IPS-15b (cell line): ENCODE data around the gene NELL2.

Experiments used
- H3K27me3 ChIP-seq: one replicate; pipeline ENCODE4 v1.6.1; 2013; ENCODE audit warnings: low read length; ENCODE audit not compliant: control insufficient read depth, insufficient read depth
- H3K36me3 ChIP-seq: one replicate; pipeline ENCODE4 v1.6.1; 2013; ENCODE audit warnings: low read length; ENCODE audit not compliant: control insufficient read depth, insufficient read depth
- H3K4me1 ChIP-seq: one replicate; pipeline ENCODE4 v1.6.1; 2013; ENCODE audit warnings: mild to moderate bottlenecking, low read length; ENCODE audit not compliant: control insufficient read depth, insufficient read depth
- H3K4me3 ChIP-seq: one replicate; pipeline ENCODE4 v1.5.1; 2013; ENCODE audit warnings: low read depth, low read length
- H3K9ac ChIP-seq: one replicate; pipeline ENCODE4 v1.6.1; 2013; ENCODE audit warnings: low read depth, mild to moderate bottlenecking, low read length
- H3K9me3 ChIP-seq: one replicate; pipeline ENCODE4 v1.6.1; 2013; ENCODE audit warnings: mild to moderate bottlenecking, low read length; ENCODE audit not compliant: control insufficient read depth, insufficient read depth

NELL2 gene

DNA sequence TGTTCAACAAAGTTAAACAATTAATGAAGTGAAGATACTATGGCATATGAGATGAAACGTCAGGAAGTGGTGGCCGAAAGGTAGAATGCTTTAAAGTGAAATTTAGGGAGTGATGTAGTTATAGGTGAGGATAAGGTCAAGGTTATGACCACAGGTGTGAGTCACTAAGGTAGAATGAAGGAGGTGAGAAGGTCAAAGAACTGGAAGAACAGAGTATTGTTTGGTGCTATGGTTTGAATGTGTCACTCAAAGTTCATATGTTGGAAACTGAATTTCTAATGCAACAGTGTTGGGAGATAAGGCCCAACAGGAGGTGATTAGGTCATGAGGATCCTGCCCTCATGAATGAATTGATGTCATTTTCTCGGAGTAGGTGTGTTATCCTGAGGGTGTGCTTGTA is 293.6 kb downstream of the NELL2 start:
- Histone ChIP-seq H3K27me3 (no peaks in the 10 kb centered on the region), H3K9me3 (no peaks in the 10 kb centered on the region), H3K4me3 (no peak overlapping the region), H3K4me1 (peaks cover 23% of the 10 kb centered on the region), H3K36me3 (no peaks in the 10 kb centered on the region), H3K9ac (no peak overlapping the region)

DNA sequence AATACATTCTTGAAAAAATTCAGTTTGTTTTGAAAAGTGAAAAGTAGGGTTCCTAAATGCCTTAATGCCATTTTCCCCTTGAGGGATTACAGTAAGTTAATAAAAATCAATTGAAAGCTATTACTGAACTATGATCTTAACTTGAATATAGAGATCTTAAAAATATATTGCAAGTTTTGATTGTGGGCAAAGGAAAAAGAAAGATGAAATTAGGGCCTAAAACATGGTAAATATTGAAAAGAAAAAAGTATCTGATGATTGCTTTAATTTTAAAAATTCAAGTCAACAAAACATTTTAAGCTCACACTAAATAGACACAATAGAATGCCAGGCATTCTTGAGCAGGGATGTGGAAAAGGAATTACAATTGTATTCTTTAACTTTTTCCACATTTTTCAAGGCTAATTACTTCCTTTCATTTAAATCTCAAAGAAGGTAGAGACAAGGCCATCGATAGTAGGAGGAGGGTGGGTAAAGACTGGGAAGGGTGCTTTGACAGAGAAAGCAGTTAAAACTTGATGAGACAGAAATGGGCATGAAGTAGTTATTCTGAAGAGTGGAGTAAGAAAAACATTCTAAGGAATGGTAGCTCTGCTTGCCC is 294.4 kb downstream of the NELL2 start:
- no peak overlapping the region for H3K9ac ChIP-seq
- no peaks in the 10 kb centered on the region for H3K36me3 ChIP-seq
- H3K27me3 ChIP-seq, result no peaks in the 10 kb centered on the region
- H3K9me3 ChIP-seq, result no peaks in the 10 kb centered on the region
- no peak overlapping the region for H3K4me3 ChIP-seq
- H3K4me1 ChIP-seq, result peaks cover 23% of the 10 kb centered on the region

DNA sequence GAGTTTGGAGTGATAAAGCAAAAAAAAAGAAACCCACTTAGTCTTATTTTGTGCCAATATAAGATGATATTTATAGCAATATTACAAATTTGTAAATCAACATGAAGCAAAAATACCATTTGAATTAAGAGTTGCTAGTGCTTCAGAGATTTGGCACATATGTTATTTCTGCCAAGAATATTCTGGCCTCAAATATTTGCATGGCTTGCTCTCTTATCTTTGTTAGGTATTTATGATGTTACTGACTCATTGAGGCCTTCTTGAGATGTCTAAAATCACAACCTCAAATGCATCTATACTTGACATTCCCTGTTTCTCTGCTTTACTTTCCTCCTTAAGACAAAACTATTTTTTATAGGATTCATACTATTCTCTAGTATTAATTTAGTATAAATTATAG is 301.5 kb downstream of the NELL2 start:
- Histone ChIP-seq H3K36me3 (no peaks in the 10 kb centered on the region), H3K27me3 (no peaks in the 10 kb centered on the region), H3K4me1 (peaks cover 6% of the 10 kb centered on the region), H3K4me3 (no peak overlapping the region), H3K9ac (no peak overlapping the region), H3K9me3 (no peaks in the 10 kb centered on the region)

GRCh38 chr12:44573723-44574122 is 302.4 kb downstream of the NELL2 start:
- Histone ChIP-seq H3K36me3 (no peaks in the 10 kb centered on the region), H3K4me1 (peaks cover 4% of the 10 kb centered on the region), H3K27me3 (no peaks in the 10 kb centered on the region), H3K9me3 (no peaks in the 10 kb centered on the region), H3K4me3 (no peak overlapping the region), H3K9ac (no peak overlapping the region)

DNA sequence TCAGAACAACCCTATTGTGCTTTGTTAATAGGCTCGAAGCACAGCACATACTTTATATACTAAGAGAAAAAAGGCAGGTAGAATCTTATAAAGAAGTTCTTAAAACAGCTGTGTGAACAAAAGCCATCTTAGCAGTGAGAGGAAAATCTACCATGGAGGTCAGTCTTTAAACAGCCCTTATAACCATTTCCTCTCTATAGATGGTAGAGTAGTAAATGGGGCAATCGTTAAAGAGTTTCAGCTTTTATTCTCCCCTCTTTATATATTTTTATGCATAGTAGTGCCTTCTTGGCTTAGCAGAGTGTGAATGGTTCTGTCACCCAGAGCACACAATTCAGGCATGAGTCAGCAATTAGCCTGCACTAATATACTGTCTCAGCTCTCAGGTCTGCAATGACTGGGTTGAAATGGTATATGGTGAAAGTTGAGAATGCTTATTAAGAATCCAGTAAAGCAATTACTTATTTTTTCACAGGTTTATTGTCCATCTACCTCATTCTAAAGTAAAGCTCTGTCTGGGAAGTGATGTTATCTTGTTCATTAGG is 305.0 kb downstream of the NELL2 start:
- Histone ChIP-seq H3K4me3 (no peak overlapping the region), H3K9ac (no peak overlapping the region), H3K9me3 (no peaks in the 10 kb centered on the region), H3K36me3 (no peaks in the 10 kb centered on the region), H3K4me1 (no peaks in the 10 kb centered on the region), H3K27me3 (no peaks in the 10 kb centered on the region)

GRCh38 chr12:44570036-44570583 is 306.0 kb downstream of the NELL2 start:
- H3K4me1 ChIP-seq, result no peaks in the 10 kb centered on the region
- no peak overlapping the region for H3K9ac ChIP-seq
- no peaks in the 10 kb centered on the region for H3K9me3 ChIP-seq
- no peaks in the 10 kb centered on the region for H3K36me3 ChIP-seq
- no peaks in the 10 kb centered on the region for H3K27me3 ChIP-seq
- no peak overlapping the region for H3K4me3 ChIP-seq

GRCh38 chr12:44565163-44565562 is 311.0 kb downstream of the NELL2 start:
- Histone ChIP-seq H3K9me3 (no peaks in the 10 kb centered on the region), H3K4me3 (no peak overlapping the region), H3K36me3 (no peaks in the 10 kb centered on the region)

DNA sequence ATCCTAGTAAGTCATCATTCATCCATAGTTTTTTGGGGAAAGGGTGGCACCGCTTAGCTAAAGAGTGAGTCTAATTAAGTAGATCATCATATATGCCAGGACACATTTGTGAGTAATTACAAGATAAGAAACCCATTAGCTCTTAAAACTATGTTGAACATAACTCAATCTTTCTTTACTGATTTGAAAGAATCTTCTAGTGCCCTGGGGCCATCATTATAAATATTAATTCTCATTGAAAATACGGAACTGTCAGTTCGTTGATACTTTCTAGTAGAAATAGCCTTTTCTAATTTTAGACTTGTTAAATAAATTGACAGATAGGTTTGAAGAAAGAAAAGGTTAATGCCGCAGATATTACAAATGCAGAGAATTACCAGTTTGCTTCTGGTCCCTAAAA is 312.6 kb downstream of the NELL2 start:
- no peaks in the 10 kb centered on the region for H3K27me3 ChIP-seq
- no peaks in the 10 kb centered on the region for H3K36me3 ChIP-seq
- no peak overlapping the region for H3K4me3 ChIP-seq
- no peaks in the 10 kb centered on the region for H3K4me1 ChIP-seq
- no peaks in the 10 kb centered on the region for H3K9me3 ChIP-seq
- H3K9ac ChIP-seq, result no peak overlapping the region

More at GRCh38 chr12:44565163-44565562, 311.0 kb downstream of the NELL2 start:
- Histone ChIP-seq H3K4me1 (no peaks in the 10 kb centered on the region), H3K27me3 (no peaks in the 10 kb centered on the region), H3K9ac (no peak overlapping the region)

DNA sequence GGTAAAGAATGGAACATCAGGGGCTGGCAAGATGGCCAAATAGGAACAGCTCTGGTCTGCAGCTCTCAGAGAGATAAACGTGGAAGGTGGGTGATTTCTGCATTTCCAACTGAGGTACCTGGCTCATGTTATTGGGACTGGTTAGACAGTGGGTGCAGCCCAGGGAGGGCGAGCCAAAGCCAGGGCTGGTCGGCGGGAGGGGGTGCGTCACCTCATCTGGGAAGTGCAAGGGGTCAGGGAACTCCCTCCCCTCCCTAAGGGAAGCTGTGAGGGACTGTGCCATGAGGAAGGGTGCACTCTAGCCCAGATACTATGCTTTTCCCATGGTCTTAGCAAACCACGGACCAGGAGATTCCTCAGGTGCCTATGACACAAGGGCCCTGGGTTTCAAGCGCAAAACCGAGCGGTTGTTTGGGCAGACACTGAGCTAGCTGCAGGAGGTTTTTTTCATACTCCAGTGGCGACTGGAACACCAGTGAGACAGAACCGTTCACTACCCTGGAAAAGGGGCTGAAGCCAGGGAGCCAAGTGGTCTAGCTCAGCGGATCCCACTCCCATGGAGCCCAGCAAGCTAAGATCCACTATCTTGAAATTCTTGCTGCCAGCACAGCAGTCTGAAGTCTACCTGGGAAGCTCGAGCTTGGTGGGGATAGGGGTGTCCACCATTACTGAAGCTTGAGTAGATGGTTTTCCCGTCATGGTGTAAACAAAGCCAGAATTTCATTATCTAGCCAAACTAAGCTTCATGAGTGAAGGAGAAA is 317.6 kb downstream of the NELL2 start:
- Histone ChIP-seq H3K4me3 (no peak overlapping the region), H3K4me1 (no peaks in the 10 kb centered on the region), H3K9ac (no peak overlapping the region)

GRCh38 chr12:44555454-44555853 is 320.7 kb downstream of the NELL2 start:
- Histone ChIP-seq H3K9ac (no peak overlapping the region), H3K4me1 (no peaks in the 10 kb centered on the region), H3K27me3 (no peaks in the 10 kb centered on the region), H3K9me3 (no peaks in the 10 kb centered on the region), H3K4me3 (no peak overlapping the region), H3K36me3 (no peaks in the 10 kb centered on the region)

More for the DNA sequence above, 317.6 kb downstream of the NELL2 start:
- H3K27me3 ChIP-seq, result no peaks in the 10 kb centered on the region
- no peaks in the 10 kb centered on the region for H3K9me3 ChIP-seq
- no peaks in the 10 kb centered on the region for H3K36me3 ChIP-seq

DNA sequence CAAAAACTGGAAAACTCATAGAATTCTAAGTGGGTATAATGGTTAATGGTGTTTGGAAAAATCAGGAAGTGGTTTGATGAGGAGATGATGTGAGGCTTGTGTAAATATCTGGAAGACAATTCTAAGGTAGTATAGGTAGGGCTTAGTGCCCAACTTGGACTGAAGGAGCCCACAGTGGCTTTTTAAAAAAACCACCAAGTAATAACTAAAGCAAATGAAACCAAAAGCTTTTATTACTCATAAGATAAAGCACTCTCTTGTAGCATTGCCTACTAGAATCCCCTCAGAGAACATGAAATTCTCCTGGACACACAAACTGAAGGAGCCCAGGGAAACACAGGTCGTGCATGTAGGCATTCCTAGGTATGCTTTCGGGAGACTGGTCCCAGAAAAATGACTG is 324.5 kb downstream of the NELL2 start:
- H3K36me3 ChIP-seq, result no peaks in the 10 kb centered on the region
- no peaks in the 10 kb centered on the region for H3K27me3 ChIP-seq
- no peak overlapping the region for H3K9ac ChIP-seq
- H3K4me3 ChIP-seq, result no peak overlapping the region
- H3K9me3 ChIP-seq, result no peaks in the 10 kb centered on the region
- no peaks in the 10 kb centered on the region for H3K4me1 ChIP-seq

DNA sequence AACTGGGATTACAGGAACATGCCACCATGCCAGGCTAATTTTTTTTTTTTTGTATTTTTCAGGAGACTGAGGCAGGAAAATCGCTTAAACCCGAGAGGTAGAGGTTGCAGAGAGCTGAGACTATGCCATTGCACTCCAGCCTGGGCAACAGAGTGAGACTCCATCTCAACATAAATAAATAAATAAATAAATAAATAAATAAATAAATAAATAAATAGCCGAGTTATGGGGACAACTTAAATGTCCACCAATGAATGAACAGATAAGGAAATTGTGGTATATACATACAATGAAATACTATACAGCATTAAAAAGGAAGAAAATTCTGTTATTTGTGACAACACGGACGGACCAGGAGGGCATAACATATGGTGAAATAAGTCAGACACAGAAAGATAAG is 325.7 kb downstream of the NELL2 start:
- Histone ChIP-seq H3K4me3 (no peak overlapping the region), H3K36me3 (no peaks in the 10 kb centered on the region), H3K9me3 (no peaks in the 10 kb centered on the region), H3K27me3 (no peaks in the 10 kb centered on the region), H3K4me1 (no peaks in the 10 kb centered on the region), H3K9ac (no peak overlapping the region)
